GM12878 (cell line): ENCODE results near the gene RAC2. TPM values are rescaled to one million over a fixed set of nuclear protein-coding genes. Genes with fewer than 3 reads are reported as not detected.
A peak's percentile ranks its signal among the peaks of the same experiment; 100 is the strongest.

Experiments used
- BRCA1 ChIP-seq: IDR thresholded peaks from 2 replicates; pipeline ENCODE4 v1.6.1; 2011; ENCODE audit warnings: low read depth, low read length, improper control_type of control experiment
- CBX5 ChIP-seq: sonication (generic); IDR thresholded peaks from 2 replicates; pipeline ENCODE4 v1.6.1; 2016; ENCODE audit warnings: low read depth, moderate library complexity, mild to moderate bottlenecking, inconsistent platforms
- CHD1 ChIP-seq: IDR thresholded peaks from 2 replicates; pipeline ENCODE4 v1.6.1; 2012; ENCODE audit warnings: low read depth, low read length, improper control_type of control experiment
- ESRRA ChIP-seq: IDR thresholded peaks from 2 replicates; pipeline ENCODE4 v1.6.1; 2012; ENCODE audit warnings: mild to moderate bottlenecking, low read length, improper control_type of control experiment
- FOXK2 ChIP-seq: fragments of 450-650 bp; IDR thresholded peaks from 2 replicates; pipeline ENCODE4 v1.6.1; 2017; ENCODE audit warnings: mild to moderate bottlenecking, moderate library complexity
- IKZF1 ChIP-seq: fragments of 450-650 bp; conservative IDR thresholded peaks from 2 replicates; pipeline ENCODE4 v1.6.1; 2017; ENCODE audit warnings: antibody characterized with exemption, mild to moderate bottlenecking
- NFIC ChIP-seq: IDR thresholded peaks from 2 replicates; pipeline ENCODE4 v1.6.1; 2012; ENCODE audit warnings: low read depth, mild to moderate bottlenecking, inconsistent platforms, low read length, moderate library complexity
- NR2C1 ChIP-seq: fragments of 450-650 bp; IDR thresholded peaks from 2 replicates; pipeline ENCODE4 v1.6.1; 2017; ENCODE audit warnings: antibody characterized with exemption, mild to moderate bottlenecking, moderate library complexity
- PML ChIP-seq: IDR thresholded peaks from 2 replicates; pipeline ENCODE4 v1.6.1; 2012; ENCODE audit warnings: low read length, inconsistent platforms
- POU2F2 ChIP-seq: IDR thresholded peaks from 3 replicates; pipeline ENCODE4 v1.6.1; 2011; ENCODE audit warnings: low read depth, mild to moderate bottlenecking, low read length, borderline replicate concordance
- RUNX3 ChIP-seq: IDR thresholded peaks from 2 replicates; pipeline ENCODE4 v1.6.1; 2012; ENCODE audit warnings: low read length, inconsistent platforms
- SMAD1 ChIP-seq: fragments of 450-650 bp; IDR thresholded peaks from 2 replicates; pipeline ENCODE4 v1.6.1; 2018; ENCODE audit warnings: mild to moderate bottlenecking, low read depth; ENCODE audit not compliant: partially characterized antibody
- SPI1 ChIP-seq: IDR thresholded peaks from 2 replicates; pipeline ENCODE4 v1.6.1; 2011; ENCODE audit warnings: low read depth, mild to moderate bottlenecking, low read length, moderate library complexity, borderline replicate concordance; ENCODE audit not compliant: insufficient read depth
- SREBF1 ChIP-seq: IDR thresholded peaks from 2 replicates; pipeline ENCODE4 v1.6.1; 2012; ENCODE audit warnings: mild to moderate bottlenecking, low read length
- YY1 ChIP-seq: IDR thresholded peaks from 2 replicates; pipeline ENCODE4 v1.6.1; 2011; ENCODE audit warnings: low read depth, mild to moderate bottlenecking, low read length
- ZSCAN29 ChIP-seq: fragments of 450-650 bp; IDR thresholded peaks from 2 replicates; pipeline ENCODE4 v1.6.1; 2017; ENCODE audit warnings: mild to moderate bottlenecking, moderate library complexity
- polyA plus RNA-seq, 11 experiments: library from polyadenylated mRNA; depleted of rRNA in 4 of 11; unstranded in 6 of 11; stranded (reverse) in 5 of 11; fragments of >200 nt; fragmentation: Nextera tagmentation in 4 of 11; fragmentation: Illumina TruSeq in 1 of 11; extraction: Ambion mirVana in 4 of 11; extraction: Trizol in 1 of 11; gene quantifications; 1 replicate in 1 of 11; 2 replicates in 10 of 11; pipeline versions ENCODE4 v1.2.1 to v1.2.3, GENCODE V29; 2011 to 2016; ENCODE audit warnings: inconsistent platforms in 2 of 11, missing spikeins in 2 of 11, low read depth in 1 of 11
- total RNA-seq, 4 experiments: library from RNA; depleted of rRNA in 3 of 4; stranded (reverse); fragments of >200 nt in 3 of 4; fragmentation: Illumina TruSeq in 1 of 4; extraction: Trizol in 1 of 4; gene quantifications; 2 replicates each; pipeline versions ENCODE4 v1.2.1 to v1.2.3, GENCODE V29; 2013 to 2021
- TF ChIP-seq, protein P1 (sequence below): IDR thresholded peaks from 2 replicates; pipeline ENCODE4 v1.6.1; 2012; ENCODE audit warnings: improper control_type of control experiment, low read depth, low read length; ENCODE audit not compliant: insufficient replicate concordance
- TF ChIP-seq, protein P2 (sequence below): fragments of 450-650 bp; IDR thresholded peaks from 2 replicates; pipeline ENCODE4 v1.6.1; 2016; ENCODE audit warnings: mild to moderate bottlenecking
- TF ChIP-seq, protein P3 (sequence below): fragments of 450-650 bp; IDR thresholded peaks from 2 replicates; pipeline ENCODE4 v1.6.1; 2017; ENCODE audit warnings: mild to moderate bottlenecking, low read depth, inconsistent platforms; ENCODE audit not compliant: poor library complexity, severe bottlenecking
- TF ChIP-seq, protein P4 (sequence below): IDR thresholded peaks from 2 replicates; pipeline ENCODE4 v1.6.1; 2011; ENCODE audit warnings: mild to moderate bottlenecking, low read depth, low read length, moderate library complexity; ENCODE audit not compliant: insufficient replicate concordance
- TF ChIP-seq, protein P5 (sequence below): fragments of 450-650 bp; IDR thresholded peaks from 2 replicates; pipeline ENCODE4 v1.6.1; 2017; ENCODE audit warnings: mild to moderate bottlenecking

RAC2 gene
- total and polyA plus RNA-seq, 10 of the 15 experiments (the other 5 are each of a cell fraction or from before 2014, with no cell fraction given): 102 to 386 (median 304) TPM

DNA sequence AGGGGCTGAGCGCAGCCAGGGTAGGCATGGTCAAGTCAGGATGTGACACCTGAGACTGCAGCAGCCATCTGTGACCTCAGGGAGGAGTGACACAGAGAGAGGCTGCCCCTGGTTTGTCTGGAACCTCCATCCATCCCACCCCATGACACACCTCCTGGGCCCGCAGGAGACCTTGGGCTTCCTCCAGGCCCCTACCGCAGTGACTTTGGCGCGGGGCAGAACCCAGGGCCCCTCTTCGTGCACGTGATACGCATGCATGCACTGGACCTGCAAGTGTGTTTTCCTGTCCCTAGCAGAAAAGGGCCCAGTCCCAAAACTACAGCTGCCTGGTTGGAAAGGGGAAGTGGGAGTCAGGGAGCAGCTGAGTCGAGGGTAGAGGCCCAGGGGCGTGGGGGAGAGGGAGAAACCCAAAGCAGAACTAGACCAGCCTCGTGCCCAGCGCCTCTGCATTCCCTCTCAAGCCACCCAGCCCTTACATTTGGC lies 30.4 kb upstream of the RAC2 start (continued):
- TF ChIP-seq, protein P1, sequence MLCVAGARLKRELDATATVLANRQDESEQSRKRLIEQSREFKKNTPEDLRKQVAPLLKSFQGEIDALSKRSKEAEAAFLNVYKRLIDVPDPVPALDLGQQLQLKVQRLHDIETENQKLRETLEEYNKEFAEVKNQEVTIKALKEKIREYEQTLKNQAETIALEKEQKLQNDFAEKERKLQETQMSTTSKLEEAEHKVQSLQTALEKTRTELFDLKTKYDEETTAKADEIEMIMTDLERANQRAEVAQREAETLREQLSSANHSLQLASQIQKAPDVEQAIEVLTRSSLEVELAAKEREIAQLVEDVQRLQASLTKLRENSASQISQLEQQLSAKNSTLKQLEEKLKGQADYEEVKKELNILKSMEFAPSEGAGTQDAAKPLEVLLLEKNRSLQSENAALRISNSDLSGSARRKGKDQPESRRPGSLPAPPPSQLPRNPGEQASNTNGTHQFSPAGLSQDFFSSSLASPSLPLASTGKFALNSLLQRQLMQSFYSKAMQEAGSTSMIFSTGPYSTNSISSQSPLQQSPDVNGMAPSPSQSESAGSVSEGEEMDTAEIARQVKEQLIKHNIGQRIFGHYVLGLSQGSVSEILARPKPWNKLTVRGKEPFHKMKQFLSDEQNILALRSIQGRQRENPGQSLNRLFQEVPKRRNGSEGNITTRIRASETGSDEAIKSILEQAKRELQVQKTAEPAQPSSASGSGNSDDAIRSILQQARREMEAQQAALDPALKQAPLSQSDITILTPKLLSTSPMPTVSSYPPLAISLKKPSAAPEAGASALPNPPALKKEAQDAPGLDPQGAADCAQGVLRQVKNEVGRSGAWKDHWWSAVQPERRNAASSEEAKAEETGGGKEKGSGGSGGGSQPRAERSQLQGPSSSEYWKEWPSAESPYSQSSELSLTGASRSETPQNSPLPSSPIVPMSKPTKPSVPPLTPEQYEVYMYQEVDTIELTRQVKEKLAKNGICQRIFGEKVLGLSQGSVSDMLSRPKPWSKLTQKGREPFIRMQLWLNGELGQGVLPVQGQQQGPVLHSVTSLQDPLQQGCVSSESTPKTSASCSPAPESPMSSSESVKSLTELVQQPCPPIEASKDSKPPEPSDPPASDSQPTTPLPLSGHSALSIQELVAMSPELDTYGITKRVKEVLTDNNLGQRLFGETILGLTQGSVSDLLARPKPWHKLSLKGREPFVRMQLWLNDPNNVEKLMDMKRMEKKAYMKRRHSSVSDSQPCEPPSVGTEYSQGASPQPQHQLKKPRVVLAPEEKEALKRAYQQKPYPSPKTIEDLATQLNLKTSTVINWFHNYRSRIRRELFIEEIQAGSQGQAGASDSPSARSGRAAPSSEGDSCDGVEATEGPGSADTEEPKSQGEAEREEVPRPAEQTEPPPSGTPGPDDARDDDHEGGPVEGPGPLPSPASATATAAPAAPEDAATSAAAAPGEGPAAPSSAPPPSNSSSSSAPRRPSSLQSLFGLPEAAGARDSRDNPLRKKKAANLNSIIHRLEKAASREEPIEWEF: no peak
- TF ChIP-seq IKZF1: peak; percentile 96
- TF ChIP-seq SMAD1: no peak
- TF ChIP-seq ESRRA: no peak
- TF ChIP-seq, protein P2, sequence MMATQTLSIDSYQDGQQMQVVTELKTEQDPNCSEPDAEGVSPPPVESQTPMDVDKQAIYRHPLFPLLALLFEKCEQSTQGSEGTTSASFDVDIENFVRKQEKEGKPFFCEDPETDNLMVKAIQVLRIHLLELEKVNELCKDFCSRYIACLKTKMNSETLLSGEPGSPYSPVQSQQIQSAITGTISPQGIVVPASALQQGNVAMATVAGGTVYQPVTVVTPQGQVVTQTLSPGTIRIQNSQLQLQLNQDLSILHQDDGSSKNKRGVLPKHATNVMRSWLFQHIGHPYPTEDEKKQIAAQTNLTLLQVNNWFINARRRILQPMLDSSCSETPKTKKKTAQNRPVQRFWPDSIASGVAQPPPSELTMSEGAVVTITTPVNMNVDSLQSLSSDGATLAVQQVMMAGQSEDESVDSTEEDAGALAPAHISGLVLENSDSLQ: no peak
- TF ChIP-seq RUNX3: peak; percentile 44; the same call in 1 of the 2 replicates
- no peak for TF ChIP-seq CBX5
- TF ChIP-seq, protein P3, sequence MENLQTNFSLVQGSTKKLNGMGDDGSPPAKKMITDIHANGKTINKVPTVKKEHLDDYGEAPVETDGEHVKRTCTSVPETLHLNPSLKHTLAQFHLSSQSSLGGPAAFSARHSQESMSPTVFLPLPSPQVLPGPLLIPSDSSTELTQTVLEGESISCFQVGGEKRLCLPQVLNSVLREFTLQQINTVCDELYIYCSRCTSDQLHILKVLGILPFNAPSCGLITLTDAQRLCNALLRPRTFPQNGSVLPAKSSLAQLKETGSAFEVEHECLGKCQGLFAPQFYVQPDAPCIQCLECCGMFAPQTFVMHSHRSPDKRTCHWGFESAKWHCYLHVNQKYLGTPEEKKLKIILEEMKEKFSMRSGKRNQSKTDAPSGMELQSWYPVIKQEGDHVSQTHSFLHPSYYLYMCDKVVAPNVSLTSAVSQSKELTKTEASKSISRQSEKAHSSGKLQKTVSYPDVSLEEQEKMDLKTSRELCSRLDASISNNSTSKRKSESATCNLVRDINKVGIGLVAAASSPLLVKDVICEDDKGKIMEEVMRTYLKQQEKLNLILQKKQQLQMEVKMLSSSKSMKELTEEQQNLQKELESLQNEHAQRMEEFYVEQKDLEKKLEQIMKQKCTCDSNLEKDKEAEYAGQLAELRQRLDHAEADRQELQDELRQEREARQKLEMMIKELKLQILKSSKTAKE: no peak
- TF ChIP-seq, protein P4, sequence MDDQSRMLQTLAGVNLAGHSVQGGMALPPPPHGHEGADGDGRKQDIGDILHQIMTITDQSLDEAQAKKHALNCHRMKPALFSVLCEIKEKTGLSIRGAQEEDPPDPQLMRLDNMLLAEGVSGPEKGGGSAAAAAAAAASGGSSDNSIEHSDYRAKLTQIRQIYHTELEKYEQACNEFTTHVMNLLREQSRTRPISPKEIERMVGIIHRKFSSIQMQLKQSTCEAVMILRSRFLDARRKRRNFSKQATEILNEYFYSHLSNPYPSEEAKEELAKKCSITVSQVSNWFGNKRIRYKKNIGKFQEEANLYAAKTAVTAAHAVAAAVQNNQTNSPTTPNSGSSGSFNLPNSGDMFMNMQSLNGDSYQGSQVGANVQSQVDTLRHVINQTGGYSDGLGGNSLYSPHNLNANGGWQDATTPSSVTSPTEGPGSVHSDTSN: no peak
- TF ChIP-seq ZSCAN29: no peak
- TF ChIP-seq BRCA1: no peak
- TF ChIP-seq NR2C1: no peak
- TF ChIP-seq POU2F2: peak; percentile 28; the same call in 1 of the 3 replicates
- no peak for TF ChIP-seq PML
- no peak for TF ChIP-seq CHD1
- no peak for TF ChIP-seq NFIC
- TF ChIP-seq FOXK2: no peak
- peak; percentile 97 for TF ChIP-seq SPI1
- TF ChIP-seq, protein P5, sequence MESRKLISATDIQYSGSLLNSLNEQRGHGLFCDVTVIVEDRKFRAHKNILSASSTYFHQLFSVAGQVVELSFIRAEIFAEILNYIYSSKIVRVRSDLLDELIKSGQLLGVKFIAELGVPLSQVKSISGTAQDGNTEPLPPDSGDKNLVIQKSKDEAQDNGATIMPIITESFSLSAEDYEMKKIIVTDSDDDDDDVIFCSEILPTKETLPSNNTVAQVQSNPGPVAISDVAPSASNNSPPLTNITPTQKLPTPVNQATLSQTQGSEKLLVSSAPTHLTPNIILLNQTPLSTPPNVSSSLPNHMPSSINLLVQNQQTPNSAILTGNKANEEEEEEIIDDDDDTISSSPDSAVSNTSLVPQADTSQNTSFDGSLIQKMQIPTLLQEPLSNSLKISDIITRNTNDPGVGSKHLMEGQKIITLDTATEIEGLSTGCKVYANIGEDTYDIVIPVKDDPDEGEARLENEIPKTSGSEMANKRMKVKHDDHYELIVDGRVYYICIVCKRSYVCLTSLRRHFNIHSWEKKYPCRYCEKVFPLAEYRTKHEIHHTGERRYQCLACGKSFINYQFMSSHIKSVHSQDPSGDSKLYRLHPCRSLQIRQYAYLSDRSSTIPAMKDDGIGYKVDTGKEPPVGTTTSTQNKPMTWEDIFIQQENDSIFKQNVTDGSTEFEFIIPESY: no peak
- TF ChIP-seq YY1: no peak
- TF ChIP-seq SREBF1: no peak
